ENCODE measurements around the gene TTC22. TPM values are rescaled to one million over a fixed set of nuclear protein-coding genes. Genes with fewer than 3 reads are reported as not detected.
"Not testable (repeated sequence)": the region's sequence is repeated elsewhere in the genome, so short reads cannot be mapped to it uniquely, and the experiment has no call there.

Gene TTC22
- total RNA-seq, 1 donor from 2014 or later: 0.14 TPM

- Histone ChIP-seq H3K27me3 (ENCODE audit: low read depth) (peaks cover 45% of the 10 kb centered on the region), H3K4me1 (peaks cover 12% of the 10 kb centered on the region), H3K4me3 (peak overlapping the region; percentile 46), H3K9me3 (replicated peaks) (no peaks in the 10 kb centered on the region), H3K36me3 (no peaks in the 10 kb centered on the region), H3K27ac (replicated peaks) (no peak overlapping the region)
- no peak for DNase-seq
- TF ChIP-seq, protein P1, sequence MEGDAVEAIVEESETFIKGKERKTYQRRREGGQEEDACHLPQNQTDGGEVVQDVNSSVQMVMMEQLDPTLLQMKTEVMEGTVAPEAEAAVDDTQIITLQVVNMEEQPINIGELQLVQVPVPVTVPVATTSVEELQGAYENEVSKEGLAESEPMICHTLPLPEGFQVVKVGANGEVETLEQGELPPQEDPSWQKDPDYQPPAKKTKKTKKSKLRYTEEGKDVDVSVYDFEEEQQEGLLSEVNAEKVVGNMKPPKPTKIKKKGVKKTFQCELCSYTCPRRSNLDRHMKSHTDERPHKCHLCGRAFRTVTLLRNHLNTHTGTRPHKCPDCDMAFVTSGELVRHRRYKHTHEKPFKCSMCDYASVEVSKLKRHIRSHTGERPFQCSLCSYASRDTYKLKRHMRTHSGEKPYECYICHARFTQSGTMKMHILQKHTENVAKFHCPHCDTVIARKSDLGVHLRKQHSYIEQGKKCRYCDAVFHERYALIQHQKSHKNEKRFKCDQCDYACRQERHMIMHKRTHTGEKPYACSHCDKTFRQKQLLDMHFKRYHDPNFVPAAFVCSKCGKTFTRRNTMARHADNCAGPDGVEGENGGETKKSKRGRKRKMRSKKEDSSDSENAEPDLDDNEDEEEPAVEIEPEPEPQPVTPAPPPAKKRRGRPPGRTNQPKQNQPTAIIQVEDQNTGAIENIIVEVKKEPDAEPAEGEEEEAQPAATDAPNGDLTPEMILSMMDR (IDR thresholded peaks at IDR 0.05; ENCODE audit: borderline replicate concordance): no peak
- intact Hi-C loops (cut with micrococcal nuclease): no loop called here
These were observed 19.9 kb downstream of the TTC22 start for GRCh38 chr1:54781023-54781723.

GRCh38 chr1:54777431-54777830, 23.7 kb downstream of the TTC22 start:
- Histone ChIP-seq H3K4me3 (no peak overlapping the region), H3K4me1 (peaks cover 14% of the 10 kb centered on the region), H3K36me3 (no peaks in the 10 kb centered on the region), H3K27me3 (ENCODE audit: low read depth) (peaks cover 40% of the 10 kb centered on the region), H3K9me3 (replicated peaks) (no peaks in the 10 kb centered on the region), H3K27ac (replicated peaks) (no peak overlapping the region)
- TF ChIP-seq, protein P1 (IDR thresholded peaks at IDR 0.05; ENCODE audit: borderline replicate concordance): no peak
- intact Hi-C loops (cut with micrococcal nuclease): no loop called here
- no peak for DNase-seq

GRCh38 chr1:54777011-54777410, 24.1 kb downstream of the TTC22 start:
- no peak overlapping the region for H3K27ac ChIP-seq (replicated peaks)

GRCh38 chr1:54775828-54776721, 25.0 kb downstream of the TTC22 start:
- DNase-seq; intact Hi-C loops (cut with micrococcal nuclease); H3K4me3 ChIP-seq; H3K4me1 ChIP-seq; H3K27ac ChIP-seq (replicated peaks); H3K36me3 ChIP-seq; H3K9me3 ChIP-seq (replicated peaks): not testable (repeated sequence)
- H3K27me3 ChIP-seq (ENCODE audit: low read depth): peaks cover 27% of the 10 kb centered on the region

More at GRCh38 chr1:54777011-54777410, 24.1 kb downstream of the TTC22 start:
- H3K9me3 ChIP-seq (replicated peaks): no peaks in the 10 kb centered on the region
- peaks cover 36% of the 10 kb centered on the region for H3K27me3 ChIP-seq (ENCODE audit: low read depth)
- intact Hi-C loops (cut with micrococcal nuclease): no loop called here
- TF ChIP-seq, protein P1 (IDR thresholded peaks at IDR 0.05; ENCODE audit: borderline replicate concordance): no peak
- no peaks in the 10 kb centered on the region for H3K36me3 ChIP-seq
- no peak overlapping the region for H3K4me3 ChIP-seq
- DNase-seq: no peak
- peaks cover 14% of the 10 kb centered on the region for H3K4me1 ChIP-seq

DNA sequence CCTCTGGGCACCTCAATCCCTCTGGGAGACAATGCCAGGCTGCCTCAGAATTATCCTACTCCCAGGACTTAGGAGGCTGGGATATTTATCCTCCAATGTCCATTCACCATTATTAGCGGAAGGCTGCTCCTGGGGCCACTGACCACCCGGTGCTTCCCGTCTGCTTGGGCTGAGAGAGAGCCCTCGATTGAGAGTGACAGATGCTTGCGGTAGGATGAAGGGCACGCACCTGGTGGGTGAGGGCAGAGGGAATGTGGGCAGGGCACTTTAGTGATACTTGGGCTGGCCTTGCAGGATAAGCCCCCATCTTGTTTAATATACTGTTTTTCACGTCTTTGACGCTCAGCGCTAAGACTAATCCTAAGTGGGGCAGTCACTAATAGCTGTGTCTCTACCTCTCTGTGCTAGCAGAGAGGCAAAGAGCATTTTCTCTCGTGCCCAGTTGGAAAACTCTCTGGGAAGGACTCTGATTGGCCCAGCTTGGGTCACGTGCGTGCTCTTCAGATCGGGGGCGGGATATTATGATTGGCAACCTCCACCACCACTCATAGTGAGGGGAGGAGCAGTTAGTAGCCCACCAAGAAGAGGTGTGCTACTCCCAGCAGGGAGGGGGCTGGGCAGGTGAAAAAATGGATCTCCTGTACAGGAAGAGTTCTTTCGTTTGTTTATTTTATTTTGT, 26.2 kb downstream of the TTC22 start:
- Histone ChIP-seq H3K9me3 (replicated peaks) (no peaks in the 10 kb centered on the region), H3K36me3 (no peaks in the 10 kb centered on the region), H3K4me1 (peaks cover 6% of the 10 kb centered on the region), H3K27me3 (ENCODE audit: low read depth) (peaks cover 15% of the 10 kb centered on the region), H3K27ac (replicated peaks) (no peak overlapping the region), H3K4me3 (no peak overlapping the region)
- intact Hi-C loops (cut with micrococcal nuclease): no loop called here
- no peak for DNase-seq
- TF ChIP-seq, protein P1 (IDR thresholded peaks at IDR 0.05; ENCODE audit: borderline replicate concordance): no peak

Data from left ventricle myocardium inferior (tissue), 1 donor.